CD4-positive, alpha-beta T cell treated with Interleukin-21 for 1 hour (primary cell): Measurements from ENCODE around the gene KLHDC10.
"Not testable (repeated sequence)": the region's sequence is repeated elsewhere in the genome, so short reads cannot be mapped to it uniquely, and the experiment has no call there.

ENCODE experiments used
- DNase-seq: peaks from one replicate; pipeline ENCODE4 v3.0.0-alpha.2; 2020

The KLHDC10 gene

GRCh38 chr7:130160455-130160854 lies 90.1 kb downstream of the KLHDC10 start:
- DNase-seq: no peak

DNA sequence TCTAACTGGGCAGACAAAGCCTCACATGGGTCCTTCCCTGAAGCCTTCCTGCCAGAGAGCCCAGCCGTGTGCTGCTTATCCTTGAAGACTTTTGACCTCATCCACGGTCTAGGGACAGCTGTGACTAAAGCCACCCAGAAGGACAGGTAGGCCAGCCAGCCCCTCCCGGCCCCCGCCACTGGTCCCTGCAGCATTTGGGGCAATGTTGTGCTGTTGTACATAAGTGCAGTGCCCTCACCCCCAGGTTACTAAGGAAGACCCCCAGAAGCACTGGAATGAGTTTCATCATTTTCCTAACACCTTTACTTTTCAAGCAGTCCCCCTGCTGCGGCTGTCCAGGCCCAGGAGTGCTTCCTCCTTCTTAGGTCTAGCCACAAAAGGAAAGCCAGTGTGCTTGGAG lies 91.9 kb downstream of the KLHDC10 start:
- no peak for DNase-seq

- no peak for DNase-seq
These were observed 104.1 kb downstream of the KLHDC10 start for GRCh38 chr7:130174237-130174959.

DNA sequence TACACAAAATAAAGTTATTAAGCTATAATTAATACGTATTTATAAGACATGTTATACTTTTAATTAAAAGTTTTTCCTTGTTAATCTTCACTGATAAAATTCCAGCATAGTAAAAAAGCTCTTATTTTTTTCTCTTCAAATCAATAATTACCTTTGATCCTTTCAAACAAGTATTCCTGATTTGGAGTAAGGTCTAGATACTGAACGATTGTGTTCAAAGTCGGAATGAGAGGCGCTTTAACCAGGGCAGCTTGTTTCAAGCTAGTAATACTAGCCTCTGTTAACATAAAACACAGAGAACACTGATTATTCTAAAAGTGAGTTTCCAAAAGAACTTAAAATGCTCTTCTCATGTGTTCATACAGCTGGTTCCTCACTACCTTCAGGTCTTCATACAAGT lies 107.9 kb downstream of the KLHDC10 start:
- DNase-seq: no peak

DNA sequence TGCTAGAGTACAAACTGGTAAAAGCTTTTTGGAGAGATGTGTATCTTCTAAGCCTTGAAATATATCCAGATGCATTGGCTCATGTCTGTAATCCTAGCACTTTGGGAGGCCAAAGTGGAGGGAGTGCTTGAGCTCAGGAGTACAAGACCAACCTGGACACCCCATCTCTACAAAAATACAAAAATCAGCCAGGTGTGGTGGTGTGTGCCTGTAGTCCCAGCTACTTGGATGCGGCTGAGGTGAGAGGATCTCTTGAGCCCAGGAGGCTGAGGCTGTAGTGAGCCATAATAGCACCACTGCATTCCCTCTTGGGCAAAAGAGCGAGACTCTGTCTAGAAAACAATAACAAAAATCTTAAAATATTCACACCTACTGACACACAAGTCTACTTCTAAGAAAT lies 109.3 kb downstream of the KLHDC10 start:
- no peak for DNase-seq

GRCh38 chr7:130180571-130181262 lies 110.4 kb downstream of the KLHDC10 start:
- DNase-seq: no peak

DNA sequence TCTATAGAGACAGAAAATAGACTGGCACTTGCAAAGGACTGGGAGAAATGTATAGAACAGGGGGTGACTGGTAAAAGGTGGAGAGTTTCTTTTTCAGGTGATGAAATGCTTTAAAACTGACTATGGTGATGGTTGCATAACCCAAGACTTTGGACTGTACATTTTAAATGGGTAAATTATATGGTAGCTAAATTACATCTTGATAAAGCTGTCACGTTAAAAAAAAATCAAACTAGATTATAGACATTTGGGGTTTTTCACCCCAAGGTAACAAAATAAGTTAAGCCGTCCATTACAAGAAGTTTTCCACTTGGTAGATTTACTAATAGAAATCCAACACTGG lies 110.9 kb downstream of the KLHDC10 start:
- DNase-seq: no peak

DNA sequence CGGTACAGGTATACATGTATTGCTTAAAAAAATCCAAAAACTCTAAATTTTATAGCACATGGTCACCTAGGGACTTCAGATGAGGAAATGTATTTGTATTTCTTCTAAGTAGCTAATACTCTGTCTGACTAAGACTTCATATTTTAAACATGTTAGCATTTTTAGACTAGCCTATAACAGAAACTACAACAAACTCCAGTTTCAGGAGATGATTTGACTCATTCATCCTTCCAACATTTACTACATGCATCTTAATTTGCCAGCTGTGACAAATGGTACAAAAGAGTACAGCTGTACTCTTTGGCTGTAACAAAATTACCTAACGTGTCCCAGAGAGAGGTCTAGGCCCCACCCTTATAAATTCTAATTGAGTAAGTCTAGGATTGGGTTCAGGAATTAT lies 112.7 kb downstream of the KLHDC10 start:
- no peak for DNase-seq

GRCh38 chr7:130184349-130184748 lies 114.0 kb downstream of the KLHDC10 start:
- not testable (repeated sequence) for DNase-seq
